8988T (cell line): ENCODE data around the gene TBCD.
"Not testable (repeated sequence)": the region's sequence is repeated elsewhere in the genome, so short reads cannot be mapped to it uniquely, and the experiment has no call there.

Experiments
- DNase-seq: peaks from one replicate; pipeline ENCODE4 v3.0.0; 2011

Gene TBCD

GRCh38 chr17:82729479-82730260 is 22.2 kb upstream of the TBCD start:
- no peak for DNase-seq

- DNase-seq = no peak
Measured at GRCh38 chr17:82732118-82732743, 19.6 kb upstream of the TBCD start.

GRCh38 chr17:82734987-82735866 is 16.6 kb upstream of the TBCD start, which contains the start of gene FN3K:
TSS of gene FN3K (plus strand) at chr17:82735615. CDS start at chr17:82735637, 22 bp downstream.
- no peak for DNase-seq

- DNase-seq = no peak
Measured at GRCh38 chr17:82736511-82737185, 15.2 kb upstream of the TBCD start.

- DNase-seq = no peak
Measured at GRCh38 chr17:82737967-82738877, 13.6 kb upstream of the TBCD start.

GRCh38 chr17:82740906-82741759 is 10.7 kb upstream of the TBCD start:
- DNase-seq = no peak

- DNase-seq = no peak
Measured at GRCh38 chr17:82743344-82744219, 8.3 kb upstream of the TBCD start.

- DNase-seq = not testable (repeated sequence)
Measured at GRCh38 chr17:82744736-82745135, 7.1 kb upstream of the TBCD start.

- no peak for DNase-seq
Measured at GRCh38 chr17:82745524-82745923, 6.3 kb upstream of the TBCD start.

- DNase-seq = no peak
Measured at GRCh38 chr17:82748756-82749155, 3.1 kb upstream of the TBCD start.

- DNase-seq = no peak
Measured at GRCh38 chr17:82750241-82750908, 1.5 kb upstream of the TBCD start.

- DNase-seq = no peak
Measured at GRCh38 chr17:82751171-82751570, 694 bp upstream of the TBCD start.

GRCh38 chr17:82752371-82753200 is 721 bp downstream of the TBCD start:
- no peak for DNase-seq

GRCh38 chr17:82753201-82753464 is 1.3 kb downstream of the TBCD start:
- DNase-seq = no peak

GRCh38 chr17:82754297-82755208 is 2.7 kb downstream of the TBCD start:
- no peak for DNase-seq

GRCh38 chr17:82756166-82756565 is 4.3 kb downstream of the TBCD start:
- no peak for DNase-seq

- DNase-seq = no peak
Measured at GRCh38 chr17:82765371-82765770, 13.5 kb downstream of the TBCD start.
